Choroid plexus epithelial cell (primary cell): ENCODE results near the gene NEURL2.
"Not testable (repeated sequence)": the region's sequence is repeated elsewhere in the genome, so short reads cannot be mapped to it uniquely, and the experiment has no call there.

Experiments used
- DNase-seq: peaks from one replicate; pipeline ENCODE4 v3.0.0-alpha.2; 2010; ENCODE audit warnings: low read depth
- H3K4me3 ChIP-seq: 2 replicates; pipeline ENCODE4 v1.5.1; 2011; ENCODE audit warnings: low read depth, mild to moderate bottlenecking, control low read depth, low read length, moderate library complexity
- CTCF ChIP-seq: conservative IDR thresholded peaks from 2 replicates; pipeline ENCODE4 v1.5.1; 2011; ENCODE audit warnings: low read depth, mild to moderate bottlenecking, control low read depth, inconsistent platforms, low read length, moderate library complexity

The NEURL2 gene

GRCh38 chr20:45878076-45878761, 12.8 kb downstream of the NEURL2 start:
- H3K4me3 ChIP-seq, result no peak overlapping the region
- no peak for DNase-seq
- TF ChIP-seq CTCF, result no peak

- TF ChIP-seq CTCF, result no peak
- no peak for DNase-seq
- H3K4me3 ChIP-seq, result no peak overlapping the region
Observed at GRCh38 chr20:45874576-45874975, 16.4 kb downstream of the NEURL2 start.

- not testable (repeated sequence) for DNase-seq, H3K4me3 ChIP-seq
Observed at GRCh38 chr20:45874104-45874481, 16.9 kb downstream of the NEURL2 start.

- DNase-seq, result no peak
- H3K4me3 ChIP-seq, result no peak overlapping the region
- no peak for TF ChIP-seq CTCF
Observed at GRCh38 chr20:45873409-45874103, 17.5 kb downstream of the NEURL2 start.

- no peak overlapping the region for H3K4me3 ChIP-seq
- no peak for TF ChIP-seq CTCF
- DNase-seq, result no peak
Observed at GRCh38 chr20:45872626-45873025, 18.4 kb downstream of the NEURL2 start.

GRCh38 chr20:45867819-45868176, 23.2 kb downstream of the NEURL2 start:
- TF ChIP-seq CTCF, result no peak
- no peak overlapping the region for H3K4me3 ChIP-seq
- peak; percentile 47 for DNase-seq

- DNase-seq, result no peak
- no peak overlapping the region for H3K4me3 ChIP-seq
- no peak for TF ChIP-seq CTCF
Observed at GRCh38 chr20:45867136-45867818, 23.7 kb downstream of the NEURL2 start.
